SK-N-MC (cell line): ENCODE measurements around the gene AKT3.

ENCODE experiments used
- EZH2 ChIP-seq: fragments of 200-600 bp; sonication (generic); IDR thresholded peaks from one replicate; pipeline ENCODE4 v1.6.1; 2017; ENCODE audit warnings: antibody characterized with exemption
- FOXP2 ChIP-seq: optimal IDR thresholded peaks from 2 replicates; pipeline ENCODE3; 2011; ENCODE audit warnings: mild to moderate bottlenecking, moderate library complexity; ENCODE audit not compliant: insufficient read depth; ENCODE audit errors: extremely low read length, control extremely low read depth
- POLR2AphosphoS5 ChIP-seq: IDR thresholded peaks from 2 replicates; pipeline ENCODE4 v1.6.1; 2012; ENCODE audit warnings: mild to moderate bottlenecking, low read depth, low read length, borderline replicate concordance

DNA sequence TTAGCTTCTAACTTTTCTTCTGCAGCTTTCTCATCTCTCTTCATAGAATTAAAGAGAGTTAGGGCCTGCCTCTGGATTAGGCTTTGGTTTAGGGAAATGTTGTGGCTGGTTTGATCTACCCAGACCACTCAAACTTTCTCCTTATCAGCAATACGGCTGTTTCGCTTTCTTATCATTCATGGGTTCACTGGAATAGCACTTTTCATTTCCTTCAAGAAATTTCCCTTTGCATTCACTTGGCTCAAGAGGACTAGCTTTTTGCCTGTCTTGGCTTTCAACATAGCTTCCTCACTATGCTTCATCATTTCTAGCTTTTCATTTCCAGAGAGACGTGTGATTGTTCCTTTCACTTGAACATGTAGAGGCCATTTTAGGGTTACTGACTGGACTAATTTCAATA, 59.6 kb downstream of the AKT3 start:
- TF ChIP-seq POLR2AphosphoS5: no peak
- no peak for TF ChIP-seq EZH2
- TF ChIP-seq FOXP2: no peak
